Mucosa of descending colon (tissue), 3 donors: ENCODE data around the gene CCDC187. TPM values are rescaled to one million over a fixed set of nuclear protein-coding genes. Genes with fewer than 3 reads are reported as not detected.

Experiments
- ATAC-seq: fragments of 200-7000 bp; cut with Tn5 transposase; one replicate; pipeline ENCODE4 v1.9.1; 2020; ENCODE audit warnings: mild to moderate bottlenecking, moderate library complexity
- DNase-seq, 3 donors: peaks; one replicate each; pipeline ENCODE4 v3.0.0-alpha.2; 2020
- H3K36me3 ChIP-seq: fragments of 200-600 bp; one replicate; pipeline ENCODE4 v1.8.0; 2021; ENCODE audit warnings: low read depth, mild to moderate bottlenecking
- H3K4me1 ChIP-seq: fragments of 200-600 bp; one replicate; pipeline ENCODE4 v1.8.0; 2021; ENCODE audit warnings: low read depth, mild to moderate bottlenecking
- H3K4me3 ChIP-seq: fragments of 200-600 bp; one replicate; pipeline ENCODE4 v1.8.0; 2021; ENCODE audit warnings: mild to moderate bottlenecking
- H3K9me3 ChIP-seq: fragments of 200-600 bp; one replicate; pipeline ENCODE4 v1.8.0; 2021; ENCODE audit warnings: mild to moderate bottlenecking
- CTCF ChIP-seq: fragments of 200-600 bp; IDR thresholded peaks from one replicate; pipeline ENCODE4 v1.8.0; 2022; ENCODE audit warnings: antibody characterized with exemption, mild to moderate bottlenecking
- intact Hi-C, 2 donors: fragments of 100-400 bp; cut with DNase I in 1 of 2; cut with micrococcal nuclease in 1 of 2; formaldehyde crosslinking; loops; one replicate each; pipeline versions ENCODE4 v1.11.0 to v1.11.1; 2022; cut with DNase I, micrococcal nuclease
- total RNA-seq, 3 donors: library from RNA; stranded (reverse); fragmentation: NEBNext Ultra II Directional in 2 of 3; extraction: Animal tissue kit (Norgen Biotek cat#: 25700) in 2 of 3; gene quantifications; one replicate each; pipeline versions ENCODE4 v1.2.1 to v1.2.4, GENCODE V29; 2021 to 2023
- donor health status: DM: no; HTN: no; CAD: no; lungs with moderate emphysema.
- donor health status: DM: no; HTN: no; CAD: no.
- donor health status: DM: no; HTN: yes; CAD: no.

CCDC187 gene
- total RNA-seq, 3 donors from 2014 or later, result 0.19 to 0.93 (median 0.48) TPM

- Histone ChIP-seq H3K36me3 (no peaks in the 10 kb centered on the region), H3K9me3 (no peaks in the 10 kb centered on the region), H3K4me3 (no peak overlapping the region), H3K4me1 (no peaks in the 10 kb centered on the region)
- ATAC-seq (no peak), DNase-seq (no peak)
- intact Hi-C loops, result no loop called here
- TF ChIP-seq CTCF, result no peak
These were observed 81.6 kb downstream of the CCDC187 start for GRCh38 chr9:136222166-136222905.

GRCh38 chr9:136220017-136220729, 83.7 kb downstream of the CCDC187 start:
- DNase-seq (no peak), ATAC-seq (no peak)
- Histone ChIP-seq H3K4me3 (no peak overlapping the region), H3K9me3 (no peaks in the 10 kb centered on the region), H3K36me3 (no peaks in the 10 kb centered on the region), H3K4me1 (no peaks in the 10 kb centered on the region)
- no peak for TF ChIP-seq CTCF
- intact Hi-C loops, result no loop called here

GRCh38 chr9:136219276-136219675, 84.6 kb downstream of the CCDC187 start:
- H3K4me1 ChIP-seq, result no peaks in the 10 kb centered on the region
- DNase-seq (no peak), ATAC-seq (no peak)
- TF ChIP-seq CTCF, result no peak
- no peaks in the 10 kb centered on the region for H3K36me3 ChIP-seq
- peaks cover under 1% of the 10 kb centered on the region for H3K9me3 ChIP-seq
- intact Hi-C loops, result no loop called here
- no peak overlapping the region for H3K4me3 ChIP-seq

- TF ChIP-seq CTCF, result no peak
- Histone ChIP-seq H3K9me3 (peaks cover 7% of the 10 kb centered on the region), H3K4me1 (no peaks in the 10 kb centered on the region), H3K4me3 (no peak overlapping the region), H3K36me3 (no peaks in the 10 kb centered on the region)
- ATAC-seq (no peak), DNase-seq (no peak)
- intact Hi-C loops, result no loop called here
These were observed 85.2 kb downstream of the CCDC187 start for GRCh38 chr9:136218673-136219072.

- TF ChIP-seq CTCF, result no peak
- no peaks in the 10 kb centered on the region for H3K36me3 ChIP-seq
- intact Hi-C loops, result no loop called here
- no peak for ATAC-seq
- H3K4me1 ChIP-seq, result no peaks in the 10 kb centered on the region
- H3K4me3 ChIP-seq, result no peak overlapping the region
- peaks cover 7% of the 10 kb centered on the region for H3K9me3 ChIP-seq
- DNase-seq, result no peak
These were observed 85.6 kb downstream of the CCDC187 start for GRCh38 chr9:136218271-136218670.
